NCI-H82 treated with DMSO at 0.1 percent for 48 hours (cell line): ENCODE measurements around the gene SMIM1.

Experiments
- DNase-seq: peaks from one replicate; lab custom pipeline; 2025; ENCODE audit not compliant: unreplicated experiment; lab: John Stamatoyannopoulos, UW

Gene SMIM1

DNA sequence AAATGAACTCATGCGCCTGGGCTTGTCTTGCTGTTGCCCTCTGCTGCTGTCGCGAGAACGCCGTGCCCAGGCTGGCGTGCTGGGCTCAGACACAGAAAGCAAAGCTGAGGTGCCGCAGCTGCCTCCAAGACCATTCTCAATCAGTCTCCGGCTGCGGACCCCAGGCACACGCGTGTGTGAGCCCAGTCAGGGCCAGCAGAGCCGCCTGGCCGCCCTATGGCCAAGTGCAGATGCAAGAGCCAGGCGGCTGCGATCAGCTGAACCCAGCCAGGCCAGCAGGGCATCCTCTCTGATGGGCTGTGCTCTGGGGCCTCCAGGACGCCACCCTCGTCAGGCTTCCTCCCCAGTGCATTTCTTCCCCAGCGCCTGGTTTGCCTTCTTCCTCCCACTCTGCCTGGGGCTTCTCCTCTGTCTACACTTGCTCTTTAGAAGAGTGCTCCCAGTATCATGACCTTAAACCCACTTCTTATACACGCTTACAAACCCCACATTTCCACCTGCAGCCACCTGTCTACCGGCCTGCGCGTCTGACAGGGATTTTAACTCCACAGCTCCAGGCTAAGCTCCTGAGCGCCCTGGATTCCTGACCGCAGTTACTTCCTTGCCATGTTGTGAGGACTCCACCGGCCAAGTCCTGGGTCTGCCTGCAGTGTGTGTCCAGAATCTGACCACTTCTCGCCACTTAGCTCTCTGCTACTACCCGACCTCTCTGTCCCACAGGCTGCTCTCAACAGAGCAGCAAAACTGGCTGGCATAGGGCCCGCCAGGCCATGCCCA lies 45.5 kb downstream of the SMIM1 start:
- no peak for DNase-seq

DNA sequence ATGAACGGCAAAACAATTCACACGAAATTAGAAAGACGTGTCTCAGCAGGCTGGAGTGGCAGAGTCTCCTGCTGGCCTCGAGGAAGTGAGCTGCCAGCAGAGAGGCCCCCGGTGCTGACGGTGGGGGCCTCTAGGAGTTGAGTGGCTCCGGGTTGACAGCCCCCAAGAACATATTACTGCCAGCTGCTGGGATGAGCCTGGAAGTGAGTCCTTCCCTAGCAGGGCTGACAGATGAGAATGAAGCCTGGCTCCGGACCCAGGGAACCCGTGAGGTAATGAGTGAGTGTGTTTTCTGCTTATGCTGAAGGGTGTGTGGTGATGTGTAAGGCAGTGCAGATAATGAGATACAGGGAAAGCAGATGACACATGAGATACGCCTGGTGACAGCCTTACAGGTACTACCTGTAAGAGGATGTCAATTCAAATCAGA lies 47.2 kb downstream of the SMIM1 start:
- DNase-seq = no peak

DNA sequence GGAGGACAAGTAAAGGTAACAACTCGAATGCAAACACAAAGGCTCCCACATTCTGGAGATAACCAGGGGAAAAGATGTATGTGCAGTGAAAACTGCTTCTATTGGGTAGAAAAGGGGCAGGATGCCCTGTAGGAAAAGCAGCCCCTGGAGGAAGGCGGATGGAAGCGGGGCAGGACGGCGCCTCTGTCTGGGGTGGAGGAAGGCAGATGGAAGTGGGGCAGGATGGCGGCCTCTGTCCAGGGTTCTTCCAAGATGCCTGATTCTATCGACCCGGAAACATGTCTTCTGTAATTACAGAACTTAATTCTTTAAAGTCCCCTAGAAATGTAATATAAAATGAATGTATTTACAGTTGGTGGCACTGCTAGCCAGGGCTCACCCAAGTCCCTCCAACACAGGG lies 47.8 kb downstream of the SMIM1 start:
- DNase-seq = no peak

DNA sequence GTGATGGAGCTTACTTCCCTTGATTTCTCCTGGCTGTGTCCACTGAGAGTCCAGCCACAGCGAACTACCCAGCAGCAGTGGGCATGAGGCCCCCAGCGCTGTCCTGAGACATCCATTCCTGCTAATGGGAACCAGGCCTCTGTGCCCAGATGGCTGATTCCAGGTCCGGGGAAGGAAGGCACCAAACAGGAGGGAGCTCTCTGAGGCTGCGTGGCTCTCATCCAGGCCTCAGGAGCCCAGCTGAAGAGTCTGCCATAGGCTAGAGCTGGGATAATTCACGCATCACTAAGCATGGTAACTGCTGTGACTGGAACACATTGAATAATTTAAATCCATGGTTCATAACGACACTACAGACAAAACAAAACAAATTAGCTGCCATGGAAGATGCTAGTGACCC lies 48.5 kb downstream of the SMIM1 start:
- no peak for DNase-seq

DNA sequence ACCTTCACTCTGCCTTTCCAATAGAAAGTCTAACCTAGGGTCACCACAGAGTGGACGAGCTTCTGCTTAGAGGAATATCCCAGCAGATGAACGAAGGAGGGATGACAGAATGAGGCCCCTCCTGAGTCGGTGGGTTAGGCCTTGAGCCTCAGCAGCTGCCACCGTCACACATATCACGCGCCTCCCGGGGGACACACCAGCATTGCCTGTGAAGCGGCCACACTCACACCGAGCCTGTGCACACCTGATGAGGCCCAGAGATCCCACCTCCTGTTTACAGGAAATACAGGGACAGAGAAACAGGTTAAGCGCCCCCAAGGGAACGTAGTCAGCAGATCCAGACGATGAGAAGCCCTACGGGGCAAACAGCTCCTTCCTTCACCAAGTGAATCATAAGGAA lies 48.9 kb downstream of the SMIM1 start:
- DNase-seq = no peak

DNA sequence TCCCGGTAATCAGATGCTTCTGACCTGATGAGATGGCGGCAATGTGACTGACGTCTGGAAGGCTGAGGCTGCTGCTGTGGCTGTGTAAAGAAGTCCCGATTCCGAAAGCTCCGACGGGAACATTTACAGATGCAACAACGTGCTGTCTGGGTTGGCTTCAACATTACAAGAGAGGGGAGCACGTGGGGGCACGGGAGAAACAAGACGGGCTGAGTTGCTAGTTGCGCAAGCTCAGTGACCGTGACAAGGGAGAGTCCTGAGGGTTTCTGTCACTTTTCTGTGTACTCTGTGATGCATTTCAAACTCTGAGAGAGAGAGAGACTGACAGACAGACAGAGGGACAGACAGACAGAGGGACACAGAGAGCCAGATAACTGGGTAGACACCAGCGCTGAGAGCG lies 49.4 kb downstream of the SMIM1 start:
- DNase-seq = no peak

DNA sequence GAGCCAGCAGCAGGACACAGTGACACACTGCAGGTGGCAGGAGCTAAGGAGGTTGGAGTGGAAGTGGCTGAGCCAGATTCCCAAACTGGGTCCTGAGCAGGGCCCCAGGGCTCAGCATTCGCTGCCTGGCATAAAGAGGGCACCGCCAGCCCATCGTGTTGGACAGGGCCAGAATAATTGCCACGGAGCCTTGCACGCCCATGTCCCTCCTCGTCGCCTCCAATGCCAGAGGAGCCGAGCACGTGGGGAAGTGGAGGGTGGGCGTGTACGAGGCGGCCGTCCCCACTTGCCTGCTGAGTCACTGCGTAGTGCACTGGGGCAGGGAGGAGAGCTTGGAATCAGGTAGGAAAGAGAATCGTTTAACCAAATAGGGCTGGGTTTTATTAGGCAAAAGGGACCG lies 49.9 kb downstream of the SMIM1 start:
- no peak for DNase-seq

DNA sequence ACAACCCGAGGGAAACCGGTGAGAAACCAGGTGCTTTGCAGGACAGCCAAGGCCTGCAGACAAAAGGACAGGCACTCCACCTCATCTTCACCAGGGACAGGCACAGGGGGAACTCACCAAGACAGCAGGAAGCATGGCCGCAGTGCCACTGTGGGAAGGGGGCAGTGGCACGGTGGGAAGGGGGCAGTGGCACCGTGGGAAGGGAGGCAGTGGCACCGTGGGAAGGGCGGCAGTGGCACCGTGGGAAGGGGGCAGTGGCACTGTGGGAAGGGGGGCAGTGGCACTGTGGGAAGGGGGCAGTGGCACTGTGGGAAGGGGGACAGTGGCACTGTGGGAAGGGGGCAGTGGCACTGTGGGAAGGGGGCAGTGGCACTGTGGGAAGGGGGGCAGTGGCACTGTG lies 52.1 kb downstream of the SMIM1 start:
- no peak for DNase-seq

DNA sequence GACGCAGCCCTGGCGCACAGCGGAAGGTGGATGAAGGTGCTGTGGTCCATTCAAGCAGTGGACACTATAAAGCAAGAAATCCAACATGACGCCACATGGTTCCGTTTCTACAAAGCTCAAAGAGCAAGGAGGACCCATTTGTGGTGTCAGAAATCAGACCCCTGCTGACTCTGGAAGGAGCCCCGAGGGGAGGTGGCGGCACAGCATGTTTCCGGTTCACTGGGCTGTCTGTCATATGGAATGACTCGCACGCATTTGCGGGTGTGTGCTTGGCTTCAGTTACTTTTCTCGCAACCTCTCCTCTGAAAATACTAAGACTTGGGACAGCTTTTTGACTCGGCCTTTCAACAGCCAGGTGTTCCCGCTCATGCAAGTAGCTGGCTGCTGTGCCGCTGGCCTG lies 52.8 kb downstream of the SMIM1 start:
- no peak for DNase-seq
